Skeletal muscle satellite cell (primary cell): ENCODE measurements around the gene TDRD9.

ENCODE experiments used
- H3K27me3 ChIP-seq: 2 replicates; pipeline ENCODE4 v1.7.0; 2013; ENCODE audit warnings: low read length; ENCODE audit not compliant: control insufficient read depth, insufficient read depth
- H3K36me3 ChIP-seq: 2 replicates; pipeline ENCODE4 v1.7.0; 2013; ENCODE audit warnings: mild to moderate bottlenecking, control low read depth, low read length; ENCODE audit not compliant: insufficient read depth
- H3K4me1 ChIP-seq: 2 replicates; pipeline ENCODE4 v1.7.0; 2013; ENCODE audit warnings: low read length; ENCODE audit not compliant: control insufficient read depth, insufficient read depth
- H3K4me2 ChIP-seq: 2 replicates; pipeline ENCODE4 v1.7.0; 2013; ENCODE audit warnings: mild to moderate bottlenecking, low read length
- H3K4me3 ChIP-seq: 2 replicates; pipeline ENCODE4 v1.7.0; 2013; ENCODE audit warnings: low read length
- H3K9ac ChIP-seq: 2 replicates; pipeline ENCODE4 v1.7.0; 2013; ENCODE audit warnings: mild to moderate bottlenecking, low read depth, low read length, moderate library complexity
- H3K9me3 ChIP-seq: replicated peaks from 2 replicates; pipeline ENCODE4 v1.7.0; 2013; ENCODE audit warnings: mild to moderate bottlenecking, control low read depth, low read length

Gene TDRD9

GRCh38 chr14:104066719-104067295 lies 138.6 kb downstream of the TDRD9 start:
- Histone ChIP-seq H3K9ac (no peak overlapping the region), H3K27me3 (peaks cover 19% of the 10 kb centered on the region), H3K4me3 (no peak overlapping the region), H3K36me3 (no peaks in the 10 kb centered on the region), H3K4me1 (no peaks in the 10 kb centered on the region), H3K4me2 (no peak overlapping the region), H3K9me3 (no peaks in the 10 kb centered on the region)

- H3K4me1 ChIP-seq, result no peaks in the 10 kb centered on the region
- no peak overlapping the region for H3K9ac ChIP-seq
- no peaks in the 10 kb centered on the region for H3K36me3 ChIP-seq
- H3K27me3 ChIP-seq, result peaks cover 19% of the 10 kb centered on the region
- H3K4me2 ChIP-seq, result no peak overlapping the region
- no peaks in the 10 kb centered on the region for H3K9me3 ChIP-seq
- no peak overlapping the region for H3K4me3 ChIP-seq
Measured at GRCh38 chr14:104069541-104069940, 141.3 kb downstream of the TDRD9 start.

DNA sequence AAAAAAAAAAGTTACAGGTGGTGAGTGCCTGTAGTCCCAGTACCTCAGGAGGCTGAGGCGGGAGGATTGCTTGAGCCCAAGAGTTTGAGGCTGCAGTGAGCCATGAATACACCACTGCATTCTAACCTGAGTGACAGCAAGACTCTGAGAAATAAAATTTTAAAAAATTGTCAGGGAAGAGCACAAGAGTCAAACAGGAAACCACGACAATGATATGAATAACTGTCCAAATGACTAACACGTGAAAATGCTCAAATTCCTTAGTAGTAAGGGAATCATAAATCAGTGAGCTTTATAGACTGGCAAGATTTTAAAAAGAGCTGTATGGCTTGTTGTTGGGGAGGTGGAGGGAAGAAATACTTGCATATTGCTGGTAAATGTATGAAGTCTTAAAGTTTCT lies 144.3 kb downstream of the TDRD9 start:
- no peak overlapping the region for H3K4me3 ChIP-seq
- H3K27me3 ChIP-seq, result peaks cover 19% of the 10 kb centered on the region
- no peaks in the 10 kb centered on the region for H3K4me1 ChIP-seq
- no peak overlapping the region for H3K4me2 ChIP-seq
- no peaks in the 10 kb centered on the region for H3K36me3 ChIP-seq
- H3K9me3 ChIP-seq, result no peaks in the 10 kb centered on the region
- no peak overlapping the region for H3K9ac ChIP-seq

DNA sequence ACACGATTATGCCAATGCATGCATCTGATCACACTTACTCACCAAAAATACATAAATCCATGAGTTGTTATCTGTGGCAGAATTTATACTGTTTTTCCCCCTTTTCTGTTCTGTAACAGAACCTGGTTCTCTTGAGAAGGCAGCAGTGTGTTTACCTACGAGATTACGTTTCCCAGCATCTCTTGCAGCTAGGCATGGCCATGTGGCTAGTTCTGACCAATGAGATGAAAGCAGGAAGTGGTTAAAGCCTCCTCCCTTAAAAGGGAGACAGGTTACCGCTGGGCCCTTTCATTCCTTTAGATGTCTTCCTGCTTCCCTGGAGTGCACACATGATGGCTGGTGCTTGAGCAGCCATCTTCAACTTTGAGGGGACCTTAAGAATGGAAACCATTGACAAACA lies 145.5 kb downstream of the TDRD9 start:
- Histone ChIP-seq H3K36me3 (no peaks in the 10 kb centered on the region), H3K9me3 (no peaks in the 10 kb centered on the region), H3K4me3 (no peak overlapping the region), H3K27me3 (peaks cover 14% of the 10 kb centered on the region), H3K9ac (no peak overlapping the region), H3K4me1 (no peaks in the 10 kb centered on the region), H3K4me2 (no peak overlapping the region)

DNA sequence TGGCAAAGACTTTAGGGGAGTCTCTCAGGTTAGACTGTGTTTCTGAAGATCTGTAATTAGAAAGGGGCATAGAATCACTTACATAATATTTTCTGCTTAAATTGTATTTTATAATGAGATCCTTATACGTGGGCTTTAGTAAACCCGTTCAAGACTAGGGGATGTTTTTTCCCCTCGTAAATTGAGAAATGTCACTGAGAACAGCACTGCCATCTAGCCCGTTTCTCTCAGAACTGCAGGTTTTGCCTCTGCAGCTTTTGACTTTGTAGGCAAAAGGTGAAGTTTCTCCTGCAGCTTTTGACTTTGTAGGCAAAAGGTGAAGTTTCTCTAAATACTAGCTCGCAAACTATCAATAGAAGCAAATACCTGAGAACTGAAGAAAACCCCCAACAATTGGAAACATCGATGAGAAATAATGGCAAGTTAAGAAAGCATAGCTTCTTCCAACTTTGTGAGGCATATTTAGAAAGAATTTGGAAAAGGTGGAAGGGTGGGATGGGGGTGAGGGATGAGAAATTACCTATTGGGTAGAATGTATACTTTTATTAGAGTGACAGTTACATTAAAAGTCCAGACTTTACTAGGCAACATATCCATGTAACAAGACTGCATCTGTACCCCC lies 147.4 kb downstream of the TDRD9 start:
- Histone ChIP-seq H3K9me3 (no peaks in the 10 kb centered on the region), H3K36me3 (no peaks in the 10 kb centered on the region), H3K27me3 (no peaks in the 10 kb centered on the region), H3K4me1 (no peaks in the 10 kb centered on the region), H3K4me2 (no peak overlapping the region), H3K4me3 (no peak overlapping the region), H3K9ac (no peak overlapping the region)

GRCh38 chr14:104076743-104077142 lies 148.5 kb downstream of the TDRD9 start:
- H3K4me3 ChIP-seq, result no peak overlapping the region

DNA sequence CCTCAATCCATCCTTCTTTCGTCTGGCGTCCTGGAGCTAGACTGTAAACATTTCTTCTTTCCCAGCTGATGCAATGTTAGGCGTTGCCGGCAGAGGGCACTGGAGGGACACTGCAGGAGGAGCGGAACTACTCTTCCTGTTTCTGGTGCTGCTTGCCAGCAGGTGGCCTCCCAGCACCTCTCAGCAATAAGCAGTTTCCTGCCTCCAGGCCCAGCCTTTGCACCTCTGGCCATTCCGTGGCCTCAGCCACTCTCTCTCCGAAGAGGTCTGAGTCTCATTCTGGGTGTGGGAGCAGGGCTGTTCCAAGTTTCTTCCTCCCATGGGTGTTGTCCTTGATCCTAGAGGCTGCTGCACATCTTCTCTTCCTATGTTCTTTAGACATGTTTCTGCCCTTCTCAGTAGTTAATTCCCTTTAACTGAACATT lies 149.8 kb downstream of the TDRD9 start:
- Histone ChIP-seq H3K9ac (no peak overlapping the region), H3K9me3 (no peaks in the 10 kb centered on the region), H3K27me3 (peaks cover 8% of the 10 kb centered on the region), H3K36me3 (no peaks in the 10 kb centered on the region), H3K4me1 (no peaks in the 10 kb centered on the region), H3K4me3 (no peak overlapping the region), H3K4me2 (no peak overlapping the region)

More at GRCh38 chr14:104076743-104077142, 148.5 kb downstream of the TDRD9 start:
- Histone ChIP-seq H3K27me3 (no peaks in the 10 kb centered on the region), H3K36me3 (no peaks in the 10 kb centered on the region), H3K9me3 (no peaks in the 10 kb centered on the region), H3K4me2 (no peak overlapping the region), H3K4me1 (no peaks in the 10 kb centered on the region), H3K9ac (no peak overlapping the region)

DNA sequence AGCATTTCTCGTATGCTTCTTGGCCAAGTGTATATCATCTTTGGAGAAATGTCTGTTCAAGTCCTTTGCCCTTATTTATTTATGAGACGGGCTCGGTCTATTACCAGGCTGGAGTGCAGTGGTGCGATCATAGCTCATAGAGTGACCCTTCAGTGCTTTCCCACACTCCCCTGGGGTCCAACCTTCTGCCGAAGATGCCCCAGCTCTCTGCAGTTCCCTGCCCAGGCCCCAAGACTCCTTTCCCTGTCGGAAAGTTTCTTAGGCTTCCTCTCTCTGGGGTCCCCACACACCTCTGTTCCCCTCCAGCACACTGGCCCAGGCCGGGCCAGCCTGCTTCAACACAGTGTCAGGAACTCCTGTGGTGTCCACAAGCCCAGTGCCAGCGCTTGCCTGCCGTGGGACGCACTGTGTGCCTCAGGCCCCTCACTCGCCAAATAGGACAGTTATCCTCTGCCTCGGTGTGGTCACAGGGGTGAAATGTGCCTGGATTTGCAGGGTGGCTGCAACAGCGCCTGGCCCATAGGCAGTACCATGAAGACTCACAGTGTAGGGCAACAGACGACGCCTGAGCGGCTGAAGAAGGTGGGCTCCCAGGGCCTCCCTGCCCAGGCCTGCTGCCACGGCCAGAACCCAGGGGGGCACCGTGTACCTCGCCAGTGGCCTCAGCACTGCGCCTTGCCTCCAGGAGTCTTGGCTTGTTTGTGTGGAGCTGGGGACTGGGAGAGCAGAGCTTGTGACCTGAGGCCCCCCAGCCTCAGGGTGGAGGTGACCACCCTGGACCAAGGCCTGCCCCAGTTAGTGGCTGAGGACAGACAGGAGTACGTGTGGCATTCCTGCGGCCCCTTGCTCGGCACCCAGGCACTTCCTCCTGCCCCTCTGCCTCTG lies 152.4 kb downstream of the TDRD9 start:
- Histone ChIP-seq H3K4me3 (no peak overlapping the region), H3K4me1 (no peaks in the 10 kb centered on the region), H3K9me3 (no peaks in the 10 kb centered on the region), H3K27me3 (peaks cover 23% of the 10 kb centered on the region), H3K9ac (no peak overlapping the region), H3K36me3 (no peaks in the 10 kb centered on the region), H3K4me2 (no peak overlapping the region)

DNA sequence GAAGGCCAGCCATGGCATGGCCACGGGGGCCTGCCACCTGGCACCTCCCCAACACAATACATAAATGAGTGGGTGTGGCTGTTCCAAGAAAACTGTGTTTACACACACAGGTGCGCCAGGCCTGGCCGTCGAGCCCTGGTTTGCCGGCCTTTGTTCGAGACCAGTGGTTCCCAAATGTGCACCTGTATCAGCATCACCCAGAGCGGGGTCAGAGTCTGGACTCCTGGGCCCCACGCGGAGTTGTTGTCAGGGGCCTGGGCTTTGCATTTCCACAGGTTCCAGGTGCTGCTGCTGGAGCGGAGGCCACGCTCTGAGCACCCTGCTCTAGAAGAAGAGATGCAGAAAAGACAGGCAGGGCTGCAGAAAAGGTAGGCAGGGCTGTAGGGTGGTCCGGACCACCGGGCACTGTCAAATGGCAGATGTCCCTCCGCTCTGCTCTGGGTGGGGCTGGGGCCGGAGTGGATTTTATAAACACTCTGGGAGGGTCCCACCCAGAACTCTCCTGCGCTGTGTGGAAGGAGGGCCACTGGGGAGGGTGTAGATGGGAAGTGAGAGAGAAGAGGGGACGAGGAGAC lies 153.1 kb downstream of the TDRD9 start:
- Histone ChIP-seq H3K27me3 (peaks cover 29% of the 10 kb centered on the region), H3K9ac (no peak overlapping the region), H3K4me1 (no peaks in the 10 kb centered on the region), H3K4me2 (no peak overlapping the region), H3K4me3 (no peak overlapping the region), H3K9me3 (no peaks in the 10 kb centered on the region), H3K36me3 (no peaks in the 10 kb centered on the region)

DNA sequence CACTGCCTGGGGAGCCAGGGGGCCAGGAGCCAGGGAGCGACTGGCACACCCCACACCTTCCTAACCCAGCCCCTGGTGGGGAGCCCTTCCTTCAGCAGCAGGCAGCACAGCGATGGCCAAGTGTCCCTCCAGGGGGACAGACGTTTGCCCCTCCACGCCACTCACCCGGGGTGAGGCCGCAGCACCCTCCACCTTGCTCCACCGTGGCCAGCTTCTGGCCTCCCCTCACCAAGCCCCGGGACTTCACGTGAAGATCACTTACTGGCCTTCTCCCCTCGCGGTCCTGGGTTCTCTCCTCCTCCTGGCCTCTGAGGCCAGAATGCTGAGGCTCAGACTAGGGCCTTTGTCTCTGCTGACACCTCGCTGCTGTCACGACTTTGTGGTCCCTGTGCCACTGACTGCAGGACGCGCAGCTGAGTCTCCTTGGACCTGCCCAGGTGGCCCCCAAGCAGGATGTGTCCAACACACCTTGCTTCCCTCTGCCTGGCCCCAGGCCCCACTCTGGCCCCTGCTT lies 153.8 kb downstream of the TDRD9 start:
- no peak overlapping the region for H3K4me2 ChIP-seq
- H3K9me3 ChIP-seq, result no peaks in the 10 kb centered on the region
- peaks cover 34% of the 10 kb centered on the region for H3K27me3 ChIP-seq
- no peak overlapping the region for H3K4me3 ChIP-seq
- H3K36me3 ChIP-seq, result no peaks in the 10 kb centered on the region
- no peaks in the 10 kb centered on the region for H3K4me1 ChIP-seq
- H3K9ac ChIP-seq, result no peak overlapping the region

- Histone ChIP-seq H3K4me3 (no peak overlapping the region), H3K9ac (no peak overlapping the region), H3K4me1 (no peaks in the 10 kb centered on the region), H3K9me3 (no peaks in the 10 kb centered on the region), H3K27me3 (peaks cover 39% of the 10 kb centered on the region), H3K36me3 (no peaks in the 10 kb centered on the region), H3K4me2 (no peak overlapping the region)
Measured at GRCh38 chr14:104082807-104083206, 154.6 kb downstream of the TDRD9 start.
